HepG2 (cell line): ENCODE measurements around the gene CTNND2. TPM values are rescaled to one million over a fixed set of nuclear protein-coding genes. Genes with fewer than 3 reads are reported as not detected.

Experiments used
- ATAC-seq: fragments of 200-7000 bp; cut with Tn5 transposase; 3 replicates; pipeline ENCODE4 v1.9.1; 2020; ENCODE audit warnings: mild to moderate bottlenecking, moderate library complexity
- BruUV-seq: library from RNA; stranded (reverse); fragments of 400-500 nt; replicated peaks from 2 replicates; lab custom pipeline; 2021; lab: Mats Ljungman, UMichigan
- CTCF ChIA-PET: fragments of 300-600 bp; formaldehyde crosslinking; extraction: SDS; loops from one replicate; lab custom pipeline; 2021; ENCODE audit warnings: low total read pairs, inconsistent platforms, low intra/inter-chr PET ratio; lab: Yijun Ruan, JAX
- POLR2A ChIA-PET: fragments of 350-600 bp; sonication (Branson Sonifier 250); formaldehyde crosslinking; loops from one replicate; lab custom pipeline; 2020; ENCODE audit warnings: antibody characterized with exemption, inconsistent platforms; lab: Yijun Ruan, JAX
- DNase-seq: peaks from one replicate; pipeline ENCODE4 v3.0.0-alpha.2; 2015; ENCODE audit warnings: low spot score
- FAIRE-seq: peaks from 3 replicates; lab custom pipeline; 2011; peaks lifted over from hg19 to GRCh38; lab: Jason Lieb, UNC
- H2AFZ ChIP-seq: one replicate; pipeline ENCODE4 v1.6.1; 2011; ENCODE audit warnings: low read length, inconsistent platforms
- H3K27ac ChIP-seq: fragments of 300-600 bp; 3 replicates; pipeline ENCODE4 v1.8.0; 2011; ENCODE audit warnings: mixed run types, mild to moderate bottlenecking, mixed read lengths, low read length, inconsistent platforms; ENCODE audit not compliant: insufficient read depth; ENCODE audit errors: extremely low read length
- H3K27me3 ChIP-seq, 2 experiments: fragments of 200-600 bp in 1 of 2; 2 replicates in 1 of 2; 3 replicates in 1 of 2; pipeline versions ENCODE4 v1.6.0 to v1.8.0; 2011; ENCODE audit warnings: low read length in 2 of 2, mild to moderate bottlenecking in 2 of 2, moderate library complexity in 2 of 2, inconsistent platforms in 1 of 2; ENCODE audit not compliant: insufficient read depth in 2 of 2, control insufficient read depth in 1 of 2
- H3K36me3 ChIP-seq, 2 experiments: fragments of 200-600 bp in 1 of 2; replicated peaks in 1 of 2; 2 replicates in 1 of 2; 3 replicates in 1 of 2; pipeline versions ENCODE4 v1.5.1 to v1.8.0; 2011; ENCODE audit warnings: low read length in 2 of 2, inconsistent platforms in 1 of 2; ENCODE audit not compliant: insufficient read depth in 2 of 2, control insufficient read depth in 1 of 2
- H3K4me1 ChIP-seq: 2 replicates; pipeline ENCODE4 v1.5.1; 2012; ENCODE audit warnings: low read length, inconsistent platforms; ENCODE audit not compliant: insufficient read depth
- H3K4me2 ChIP-seq: 2 replicates; pipeline ENCODE4 v1.6.0; 2011; ENCODE audit warnings: low read depth, low read length, inconsistent platforms
- H3K4me3 ChIP-seq, 3 experiments: fragments of 200-600 bp in 1 of 3; sonication (generic), shearing (Covaris generic) in 1 of 3; replicated peaks in 1 of 3; 2 replicates each; pipeline ENCODE4 v1.5.1; 2011 to 2016; ENCODE audit warnings: low read length in 3 of 3, inconsistent platforms in 2 of 3, low read depth in 2 of 3, mild to moderate bottlenecking in 2 of 3, control low read depth in 1 of 3, mixed read lengths in 1 of 3; ENCODE audit not compliant: insufficient read depth in 1 of 3
- H3K79me2 ChIP-seq: one replicate; pipeline ENCODE4 v1.6.1; 2011; ENCODE audit warnings: low read length, inconsistent platforms; ENCODE audit not compliant: insufficient read depth
- H3K9ac ChIP-seq: 2 replicates; pipeline ENCODE4 v1.6.0; 2011; ENCODE audit warnings: mild to moderate bottlenecking, low read depth, low read length, inconsistent platforms; ENCODE audit not compliant: insufficient read depth
- H3K9me3 ChIP-seq: 2 replicates; pipeline ENCODE4 v1.5.1; 2012; ENCODE audit warnings: mild to moderate bottlenecking, low read length
- H4K20me1 ChIP-seq: 2 replicates; pipeline ENCODE4 v1.6.0; 2011; ENCODE audit warnings: inconsistent platforms, mild to moderate bottlenecking, low read length, moderate library complexity; ENCODE audit not compliant: insufficient read depth
- ADNP ChIP-seq: sonication (generic); formaldehyde crosslinking; IDR thresholded peaks from 2 replicates; pipeline ENCODE4 v1.4.0; 2020; ENCODE audit warnings: missing genetic modification reagents
- ATF4 ChIP-seq, 2 experiments: fragments of 450-650 bp in 1 of 2; sonication (generic) in 1 of 2; formaldehyde crosslinking; IDR thresholded peaks; 2 replicates each; pipeline versions ENCODE4 v1.5.0 to v1.8.0; 2020 to 2022; ENCODE audit warnings: mild to moderate bottlenecking in 1 of 2, missing genetic modification reagents in 1 of 2
- MAFF ChIP-seq: IDR thresholded peaks from 2 replicates; pipeline ENCODE4 v1.6.1; 2011; ENCODE audit warnings: low read depth, low read length, improper control_type of control experiment
- MAFK ChIP-seq, 2 experiments: IDR thresholded peaks in 1 of 2; conservative IDR thresholded peaks in 1 of 2; 2 replicates each; pipeline ENCODE4 v1.6.1; 2011; ENCODE audit warnings: improper control_type of control experiment in 2 of 2, low read length in 2 of 2
- REL ChIP-seq: sonication (generic); formaldehyde crosslinking; conservative IDR thresholded peaks from 2 replicates; pipeline ENCODE4 v1.8.0; 2022; ENCODE audit warnings: mild to moderate bottlenecking, missing genetic modification reagents, moderate library complexity
- ZBED4 ChIP-seq: sonication (generic); formaldehyde crosslinking; IDR thresholded peaks from 2 replicates; pipeline ENCODE4 v1.4.0; 2020; ENCODE audit warnings: missing genetic modification reagents, borderline replicate concordance
- ZNF33B ChIP-seq: sonication (generic); formaldehyde crosslinking; IDR thresholded peaks from 2 replicates; pipeline ENCODE4 v1.5.1; 2020; ENCODE audit warnings: mild to moderate bottlenecking, missing genetic modification reagents
- ZNF546 ChIP-seq: sonication (generic); formaldehyde crosslinking; conservative IDR thresholded peaks from 2 replicates; pipeline ENCODE4 v1.8.1; 2023; ENCODE audit warnings: mild to moderate bottlenecking, missing genetic modification reagents
- WGBS: methylation state at CpG from one replicate; pipeline ENCODE4 v1.1.6; 2017; ENCODE audit warnings: low lambda C conversion rate; 5-methylcytosine and 5-hydroxymethylcytosine counted together
- in situ Hi-C: cut with HindIII; loops from 2 replicates; pipeline ENCODE4 v1.10.0; 2017; ENCODE audit warnings: low pct_unique_long_range_greater_than_20kb; ENCODE audit not compliant: extremely low pct_ligation_motif_present
- intact Hi-C: fragments of 100-400 bp; cut with micrococcal nuclease; formaldehyde crosslinking; loops from one replicate; pipeline ENCODE4 v1.10.0; 2022; ENCODE audit not compliant: unreplicated experiment
- polyA plus RNA-seq, 8 experiments: library from polyadenylated mRNA; depleted of rRNA in 3 of 8; stranded (reverse) in 7 of 8; unstranded in 1 of 8; fragments of >200 nt; fragmentation: Illumina TruSeq in 4 of 8; extraction: Trizol in 4 of 8; gene quantifications; 2 replicates each; pipeline versions ENCODE4 v1.2.1 to v1.2.3, GENCODE V29; 2011 to 2016; ENCODE audit warnings: low read depth in 4 of 8, missing spikeins in 1 of 8, mixed read lengths in 1 of 8; ENCODE audit not compliant: insufficient read depth in 1 of 8
- total RNA-seq, 5 experiments: library from RNA; depleted of rRNA; stranded (reverse); fragments of >200 nt; fragmentation: Illumina TruSeq; extraction: Trizol; gene quantifications; 2 replicates each; pipeline ENCODE4 v1.2.3, GENCODE V29; 2016; ENCODE audit warnings: low read depth in 1 of 5
- TF ChIP-seq, protein P1 (sequence below): sonication (generic); formaldehyde crosslinking; IDR thresholded peaks from 2 replicates; pipeline ENCODE4 v1.4.0; 2020; ENCODE audit warnings: missing genetic modification reagents

Gene CTNND2
- total and polyA plus RNA-seq, 2 of the 13 experiments (the other 11 are each of a cell fraction or from before 2014, with no cell fraction given): not detected

GRCh38 chr5:11656916-11657315 lies 247.3 kb downstream of the CTNND2 start:
- Histone ChIP-seq H3K4me2 (no peak overlapping the region), H3K79me2 (no peaks in the 10 kb centered on the region), H3K9ac (no peak overlapping the region), H3K4me3 (no peak overlapping the region), H3K27ac (no peak overlapping the region), H3K9me3 (no peaks in the 10 kb centered on the region), H3K27me3 (no peaks in the 10 kb centered on the region), H4K20me1 (no peaks in the 10 kb centered on the region), H3K36me3 (no peaks in the 10 kb centered on the region), H3K4me1 (no peaks in the 10 kb centered on the region), H2AFZ (no peak overlapping the region)
- WGBS: 41% methylated on average over 4 of the region's 4 CpGs
- ChIA-PET POLR2A (no interaction called here), CTCF (no interaction called here)
- DNase-seq (no peak), FAIRE-seq (no peak), ATAC-seq (no peak)
- in situ Hi-C loops (no loop called here), intact Hi-C loops (no loop called here)
- no TSS peak for BruUV-seq
- no peak for TF ChIP-seq ADNP (CRISPR knock-in tag)
- no peak for TF ChIP-seq ATF4 (CRISPR knock-in tag; IDR thresholded peaks at IDR 0.05)
- TF ChIP-seq ZNF546 (CRISPR knock-in tag): no peak
- TF ChIP-seq, protein P1, sequence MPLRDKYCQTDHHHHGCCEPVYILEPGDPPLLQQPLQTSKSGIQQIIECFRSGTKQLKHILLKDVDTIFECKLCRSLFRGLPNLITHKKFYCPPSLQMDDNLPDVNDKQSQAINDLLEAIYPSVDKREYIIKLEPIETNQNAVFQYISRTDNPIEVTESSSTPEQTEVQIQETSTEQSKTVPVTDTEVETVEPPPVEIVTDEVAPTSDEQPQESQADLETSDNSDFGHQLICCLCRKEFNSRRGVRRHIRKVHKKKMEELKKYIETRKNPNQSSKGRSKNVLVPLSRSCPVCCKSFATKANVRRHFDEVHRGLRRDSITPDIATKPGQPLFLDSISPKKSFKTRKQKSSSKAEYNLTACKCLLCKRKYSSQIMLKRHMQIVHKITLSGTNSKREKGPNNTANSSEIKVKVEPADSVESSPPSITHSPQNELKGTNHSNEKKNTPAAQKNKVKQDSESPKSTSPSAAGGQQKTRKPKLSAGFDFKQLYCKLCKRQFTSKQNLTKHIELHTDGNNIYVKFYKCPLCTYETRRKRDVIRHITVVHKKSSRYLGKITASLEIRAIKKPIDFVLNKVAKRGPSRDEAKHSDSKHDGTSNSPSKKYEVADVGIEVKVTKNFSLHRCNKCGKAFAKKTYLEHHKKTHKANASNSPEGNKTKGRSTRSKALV: no peak
- no peak for TF ChIP-seq REL (CRISPR knock-in tag)
- TF ChIP-seq ZNF33B: no peak

GRCh38 chr5:11655681-11656080 lies 248.6 kb downstream of the CTNND2 start:
- Histone ChIP-seq H3K4me1 (no peaks in the 10 kb centered on the region), H3K9ac (no peak overlapping the region), H3K9me3 (no peaks in the 10 kb centered on the region), H3K36me3 (no peaks in the 10 kb centered on the region), H3K27me3 (no peaks in the 10 kb centered on the region), H3K4me3 (no peak overlapping the region), H3K79me2 (no peaks in the 10 kb centered on the region), H3K27ac (no peak overlapping the region), H4K20me1 (no peaks in the 10 kb centered on the region), H2AFZ (no peak overlapping the region), H3K4me2 (no peak overlapping the region)
- in situ Hi-C loops (no loop called here), intact Hi-C loops (no loop called here)
- POLR2A ChIA-PET: no interaction called here
- 43% methylated on average over 4 of the region's 4 CpGs for WGBS
- DNase-seq: no peak
- BruUV-seq: no TSS peak
- no peak for ATAC-seq
- FAIRE-seq: no peak
- TF ChIP-seq MAFF (0 out of 2 replicates have a peak, but pooled peaks have one; percentile 15), MAFK (conservative IDR thresholded peaks at IDR 0.05 in 1 of 2, IDR thresholded peaks at IDR 0.05 in 1 of 2; ENCODE audit: low read length in 2 of 2) (peak in 1 of 2 experiments; percentile 54; a peak in 2 of 4 replicates), ZBED4 (CRISPR knock-in tag) (no peak)
- CTCF ChIA-PET: no interaction called here
